Muscle layer of colon (tissue), 2 donors: ENCODE data around the gene PLEKHH3.

Source experiments
- H3K27ac ChIP-seq: one replicate; pipeline ENCODE4 v1.7.0; 2013; ENCODE audit warnings: low read depth, mild to moderate bottlenecking, low read length, moderate library complexity
- H3K27me3 ChIP-seq, 2 donors: one replicate each; pipeline ENCODE4 v1.7.0; 2013; ENCODE audit warnings: low read length in 2 of 2, mild to moderate bottlenecking in 2 of 2; ENCODE audit not compliant: insufficient read depth in 2 of 2, control insufficient read depth in 1 of 2
- H3K36me3 ChIP-seq: one replicate; pipeline ENCODE4 v1.7.0; 2013; ENCODE audit warnings: mild to moderate bottlenecking, low read length; ENCODE audit not compliant: insufficient read depth
- H3K4me1 ChIP-seq: one replicate; pipeline ENCODE4 v1.7.0; 2013; ENCODE audit warnings: mild to moderate bottlenecking, low read length; ENCODE audit not compliant: insufficient read depth
- H3K4me3 ChIP-seq, 2 donors: one replicate each; pipeline ENCODE4 v1.7.0; 2013; ENCODE audit warnings: low read length in 2 of 2, low read depth in 1 of 2, mild to moderate bottlenecking in 1 of 2, moderate library complexity in 1 of 2
- H3K9ac ChIP-seq: one replicate; pipeline ENCODE4 v1.7.0; 2013; ENCODE audit warnings: low read length
- H3K9me3 ChIP-seq: one replicate; pipeline ENCODE4 v1.7.0; 2013; ENCODE audit warnings: mild to moderate bottlenecking, low read length
- donor health status: abdominal sarcoma.
- donor health status: Adenocarcinoma of cecum.

The PLEKHH3 gene

DNA sequence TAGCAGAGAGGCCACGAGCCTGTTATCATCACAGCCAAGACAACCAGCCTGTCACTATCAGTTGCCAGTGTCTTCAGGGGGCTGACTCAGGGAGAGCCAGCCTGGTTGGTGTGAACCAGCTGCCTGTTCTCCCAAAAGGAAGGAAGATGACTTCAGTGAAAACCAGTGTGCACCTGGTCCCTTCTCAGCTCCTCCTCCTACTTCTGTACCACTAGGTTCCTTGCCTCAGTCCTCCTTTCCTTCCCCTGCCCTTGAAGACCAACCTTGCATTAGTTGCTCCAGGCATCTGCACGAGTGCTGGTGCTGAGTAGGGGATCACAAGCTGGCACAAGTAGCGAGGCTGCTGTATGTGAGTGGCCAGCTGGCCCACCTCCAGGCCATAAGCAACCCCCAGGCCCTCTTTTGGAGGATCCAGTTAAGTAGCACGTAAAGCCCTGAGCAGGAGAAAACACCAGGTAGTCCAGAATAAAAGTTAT is 58.8 kb downstream of the PLEKHH3 start:
- Histone ChIP-seq H3K27ac (no peak overlapping the region), H3K4me1 (peaks cover 12% of the 10 kb centered on the region), H3K4me3 (no peak overlapping the region), H3K9ac (no peak overlapping the region), H3K9me3 (no peaks in the 10 kb centered on the region), H3K27me3 (no peaks in the 10 kb centered on the region), H3K36me3 (peaks cover 24% of the 10 kb centered on the region)
